OCI-M2 (cell line): ENCODE measurements around the gene CNIH2.
A peak's percentile ranks its signal among the peaks of the same experiment; 100 is the strongest.

Source experiments
- DNase-seq: peaks from one replicate; lab custom pipeline; 2025; ENCODE audit not compliant: unreplicated experiment; lab: John Stamatoyannopoulos, UW

Gene CNIH2

DNA sequence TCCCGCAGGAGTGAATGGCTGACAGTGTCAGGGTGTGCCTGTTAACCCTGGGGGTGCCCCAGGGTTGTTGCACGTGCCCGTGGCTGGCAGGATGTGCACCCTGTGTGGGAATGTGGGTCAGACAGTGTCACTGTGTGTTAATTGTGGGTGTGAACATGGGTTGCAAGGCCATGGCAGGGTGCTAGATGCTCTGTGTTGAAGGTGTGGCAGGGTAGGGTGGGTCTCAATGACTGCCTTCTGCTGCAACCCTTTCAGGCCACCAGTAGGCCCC lies 50.0 kb downstream of the CNIH2 start:
- DNase-seq: no peak

DNA sequence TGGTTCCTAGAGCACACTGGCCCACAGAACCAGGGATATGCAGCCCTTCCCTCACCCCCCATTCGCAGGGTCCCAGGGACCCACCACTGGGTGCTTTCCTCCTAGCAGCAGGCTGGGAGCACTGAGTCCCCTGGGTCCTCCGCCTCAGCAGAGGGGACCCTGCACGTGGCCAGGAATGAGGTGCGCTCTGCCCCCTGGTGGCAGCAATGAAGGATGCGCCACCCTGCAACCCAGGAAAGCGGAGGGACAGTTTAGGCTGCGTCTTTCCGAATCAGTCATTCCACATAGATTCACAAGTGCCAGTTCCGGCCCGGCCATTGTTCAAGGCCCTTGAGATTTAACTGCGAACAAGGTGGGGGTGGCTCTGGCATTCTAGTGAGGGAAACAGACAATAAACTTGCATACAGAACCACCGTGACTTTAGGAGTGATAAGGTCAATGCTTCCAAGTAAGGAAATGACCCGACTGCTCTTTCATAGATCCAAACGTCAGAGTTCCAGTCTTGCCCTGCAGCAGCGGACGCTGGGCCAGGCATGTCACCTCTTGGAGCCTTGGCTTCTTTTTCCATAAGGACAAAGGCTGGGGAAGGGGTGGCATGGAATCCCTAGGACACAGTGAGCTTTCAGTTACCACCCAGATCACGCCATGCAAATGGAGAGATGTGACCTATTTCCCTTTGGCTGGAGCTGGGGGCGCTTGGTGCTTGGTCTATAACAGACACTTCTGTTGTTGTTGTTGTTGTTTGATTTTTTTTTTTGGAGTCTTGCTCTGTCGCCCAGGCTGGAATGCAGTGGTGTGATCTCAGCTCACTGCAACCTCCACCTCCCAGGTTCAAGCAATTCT lies 50.5 kb downstream of the CNIH2 start:
- DNase-seq: peak; percentile 28

DNA sequence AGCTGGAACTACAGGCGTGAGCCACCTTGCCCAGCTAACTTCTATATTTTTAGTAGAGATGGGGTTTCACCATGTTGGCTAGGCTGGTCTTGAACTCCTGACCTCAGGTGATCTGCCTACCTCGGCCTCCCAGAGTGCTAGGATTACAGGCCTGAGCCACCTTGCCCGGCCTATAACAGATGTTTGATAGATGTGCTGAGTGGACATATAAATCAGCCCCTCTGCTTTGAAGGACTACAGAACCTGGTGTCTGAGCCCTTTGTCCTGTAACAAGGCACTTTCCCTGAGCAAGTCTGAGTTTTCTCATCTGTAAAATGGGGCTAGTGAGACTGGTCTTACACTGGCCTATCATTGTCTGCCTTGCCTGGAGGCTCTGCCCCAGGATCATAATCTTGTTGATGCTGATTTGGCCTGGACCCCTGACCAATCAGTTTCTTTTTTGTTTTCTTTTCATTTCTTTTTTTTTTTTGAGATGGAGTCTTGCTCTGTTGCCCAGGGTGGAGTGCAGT lies 51.2 kb downstream of the CNIH2 start:
- DNase-seq: no peak

DNA sequence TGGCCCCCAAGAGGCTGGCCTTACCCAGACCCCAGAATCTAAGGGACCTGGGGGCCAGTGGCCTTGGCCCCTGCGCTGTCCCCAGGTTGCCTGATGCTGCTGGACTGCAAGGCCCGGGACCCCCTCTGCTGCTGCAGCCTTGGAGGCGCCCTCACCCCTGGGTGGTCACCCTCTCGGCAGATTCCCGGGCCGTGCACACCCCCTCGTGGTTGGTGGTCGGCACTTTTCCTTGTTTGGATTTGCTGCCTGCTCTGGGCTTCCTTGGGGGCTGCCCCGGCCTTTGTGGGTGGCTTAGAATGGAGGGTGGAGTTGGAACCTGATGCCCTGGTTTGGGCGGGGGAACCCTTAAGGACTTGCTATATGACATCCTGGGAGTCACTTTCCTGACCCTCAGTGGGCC lies 53.0 kb downstream of the CNIH2 start:
- no peak for DNase-seq

DNA sequence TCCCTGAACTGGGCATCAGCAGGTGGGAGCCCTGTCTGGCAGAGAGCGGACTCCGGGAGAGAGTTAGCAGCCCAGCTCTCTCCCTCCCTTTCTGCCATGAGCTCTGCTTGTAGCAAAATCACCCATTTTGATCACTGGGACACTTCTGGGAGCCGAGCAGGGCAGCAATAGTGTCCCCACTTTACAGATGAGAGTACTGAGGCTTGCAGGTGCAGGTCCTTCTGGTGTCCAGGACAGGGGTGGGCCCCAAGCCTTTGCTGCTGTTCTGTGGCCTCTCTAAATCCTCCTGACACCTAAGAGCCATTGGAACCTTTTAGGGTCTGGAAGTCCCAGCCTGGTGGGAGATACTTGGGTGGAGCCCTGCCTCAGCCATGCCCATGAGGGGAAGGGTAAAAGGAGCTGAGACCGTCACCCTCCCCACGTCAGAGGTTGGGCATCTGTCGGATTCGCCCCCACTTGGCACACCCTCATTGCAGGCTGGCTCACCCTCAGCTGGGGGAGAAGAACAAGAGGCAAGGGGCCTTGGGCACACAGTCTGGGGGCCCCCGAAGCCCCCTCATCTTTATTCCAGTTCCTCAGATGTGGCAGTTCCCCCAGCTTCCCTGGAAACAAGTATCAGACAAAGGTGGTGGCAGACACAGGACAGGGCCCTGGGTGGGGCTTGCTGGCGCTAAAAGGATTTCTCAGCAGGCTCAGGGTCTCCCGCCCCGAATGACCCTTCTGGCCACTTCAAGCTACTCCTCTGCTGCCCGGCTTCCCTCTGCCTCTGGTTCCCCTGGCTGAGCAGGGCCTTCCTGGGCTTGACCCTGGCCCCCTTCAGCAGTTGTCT lies 53.8 kb downstream of the CNIH2 start:
- DNase-seq: no peak

DNA sequence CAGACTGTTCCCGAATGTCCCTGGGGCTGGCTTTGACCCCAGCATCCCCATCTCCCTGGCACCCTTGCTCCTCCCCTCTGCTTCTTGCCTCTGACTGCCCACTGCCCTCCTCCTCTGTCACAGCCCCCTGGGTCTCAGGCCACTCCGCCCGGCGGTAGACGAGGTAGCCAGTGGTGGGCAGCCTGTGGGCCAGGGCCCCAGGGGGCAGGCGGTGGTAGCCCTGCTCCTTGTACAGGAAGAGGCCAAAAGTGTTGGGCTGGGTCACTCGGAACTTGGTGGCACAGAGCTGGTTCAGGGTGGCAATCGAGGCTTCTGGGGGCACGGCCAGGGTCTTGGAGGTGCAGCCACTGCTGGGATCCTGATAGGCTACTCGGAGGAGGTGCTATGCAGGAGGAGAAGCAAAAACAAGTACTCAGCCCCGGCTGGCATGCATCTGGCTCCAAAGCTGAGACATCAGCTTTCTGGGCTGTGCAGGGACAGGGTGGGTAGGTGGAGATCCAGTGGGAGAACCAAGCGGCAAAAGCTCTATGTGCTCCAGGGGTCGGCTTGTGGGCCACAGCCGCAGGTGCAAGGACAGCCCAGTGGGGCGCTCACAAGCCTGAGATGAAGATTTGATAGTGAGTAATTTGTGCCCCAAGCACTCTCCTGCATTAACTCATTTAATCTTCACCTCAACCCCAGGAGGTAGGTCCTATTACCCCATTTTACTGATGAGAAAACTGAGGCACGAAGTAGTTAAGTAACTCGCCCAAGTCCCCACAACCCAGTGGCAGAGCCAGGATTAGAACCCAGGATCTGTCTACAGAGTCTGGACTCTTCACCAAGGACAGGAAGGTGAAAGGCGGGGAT lies 54.6 kb downstream of the CNIH2 start:
- no peak for DNase-seq

DNA sequence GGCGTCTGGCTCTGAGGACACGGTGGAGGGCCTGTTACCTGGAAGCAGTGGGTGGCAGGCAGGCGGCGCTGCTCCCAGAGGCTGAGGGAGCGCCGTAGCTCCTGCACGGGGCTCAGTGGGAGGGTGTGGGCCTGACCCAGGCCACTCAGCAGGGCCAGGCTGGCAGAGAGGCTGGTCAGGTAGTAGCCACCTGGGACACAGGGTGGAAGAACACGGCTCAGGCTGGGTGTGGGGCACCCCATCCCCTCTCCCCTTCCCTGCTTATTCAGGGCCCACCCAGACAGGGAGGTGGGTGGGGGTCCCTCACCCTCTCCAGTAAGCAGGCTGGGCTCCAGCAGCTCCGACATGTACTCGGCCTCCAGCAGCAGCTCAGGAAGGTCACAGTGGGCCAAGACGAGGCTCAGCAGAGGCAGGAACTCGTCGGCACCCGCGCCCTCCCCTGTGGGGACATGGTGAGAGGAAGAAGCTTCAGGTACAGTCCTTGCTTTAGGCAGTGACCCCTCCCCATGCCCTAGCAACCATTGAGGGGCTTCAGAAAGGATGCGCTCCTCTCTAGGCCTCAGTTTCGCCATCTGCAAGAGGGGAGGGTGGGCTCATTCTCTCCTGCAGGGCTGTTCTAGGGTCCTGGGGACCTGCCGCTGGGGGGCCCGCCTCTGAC lies 55.4 kb downstream of the CNIH2 start:
- no peak for DNase-seq
